NCI-H1930 (cell line): ENCODE results near the gene CFAP45.

ENCODE experiments used
- DNase-seq, 2 experiments: peaks; one replicate each; lab custom pipeline; 2025; lab: John Stamatoyannopoulos, UW

CFAP45 gene

DNA sequence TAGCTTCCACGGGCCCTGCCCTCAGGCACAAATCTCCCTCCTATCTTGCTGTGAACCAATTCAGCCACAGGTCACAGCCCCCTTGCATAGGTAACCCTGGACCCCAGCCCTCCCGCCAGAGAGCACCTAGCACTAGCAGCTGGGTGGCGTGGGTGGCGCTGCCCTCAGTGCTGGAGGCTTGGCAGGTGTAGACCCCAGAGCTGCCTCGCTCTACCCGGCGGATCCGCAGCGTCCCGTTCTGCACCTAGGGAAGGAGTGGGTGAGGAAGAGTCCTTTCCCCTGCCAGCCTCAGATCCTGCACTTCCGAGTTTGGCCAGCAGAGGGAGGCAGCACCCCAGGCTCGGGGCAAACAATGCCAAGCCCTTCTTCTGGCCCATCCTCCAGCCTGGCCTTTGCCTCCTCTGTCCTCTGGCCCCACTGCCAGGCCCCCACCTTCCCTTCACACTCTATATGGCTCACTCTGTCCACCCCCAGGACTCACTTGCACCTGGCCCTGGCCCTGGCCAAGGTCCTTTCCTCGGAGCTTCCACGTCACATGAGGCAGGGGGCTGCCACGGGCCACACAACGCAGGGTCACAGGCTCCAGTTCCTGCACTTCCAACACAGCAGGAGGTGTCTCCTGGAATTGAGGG, 36.4 kb upstream of the CFAP45 start:
- peak in 1 of 2 experiments; percentile 19 for DNase-seq

DNA sequence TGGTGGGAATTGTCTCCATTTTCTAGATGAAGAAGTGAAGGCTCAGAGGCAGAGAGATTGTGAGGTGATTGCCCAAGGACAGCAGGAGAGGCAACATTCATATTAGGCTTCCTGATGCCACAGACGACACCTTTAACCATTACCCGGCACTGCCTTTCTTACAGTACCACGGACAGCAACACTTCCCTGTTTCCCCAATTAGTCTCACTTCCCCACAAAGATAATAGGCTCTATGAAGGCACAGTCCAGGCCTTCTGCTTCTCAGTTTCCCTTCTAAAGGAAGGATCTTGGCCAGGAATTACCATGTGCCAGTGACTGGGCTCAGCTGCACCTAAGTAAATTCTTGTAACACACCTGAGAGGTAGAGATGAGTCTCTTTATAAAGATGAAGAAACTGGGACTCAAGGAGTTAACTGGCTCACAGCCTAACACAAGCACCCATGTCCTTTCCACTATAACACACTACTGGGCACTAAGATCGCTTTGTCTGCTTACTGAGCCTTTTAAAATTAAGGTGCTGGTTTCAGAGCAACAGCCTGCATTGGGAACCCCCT, 35.8 kb upstream of the CFAP45 start:
- no peak for DNase-seq

DNA sequence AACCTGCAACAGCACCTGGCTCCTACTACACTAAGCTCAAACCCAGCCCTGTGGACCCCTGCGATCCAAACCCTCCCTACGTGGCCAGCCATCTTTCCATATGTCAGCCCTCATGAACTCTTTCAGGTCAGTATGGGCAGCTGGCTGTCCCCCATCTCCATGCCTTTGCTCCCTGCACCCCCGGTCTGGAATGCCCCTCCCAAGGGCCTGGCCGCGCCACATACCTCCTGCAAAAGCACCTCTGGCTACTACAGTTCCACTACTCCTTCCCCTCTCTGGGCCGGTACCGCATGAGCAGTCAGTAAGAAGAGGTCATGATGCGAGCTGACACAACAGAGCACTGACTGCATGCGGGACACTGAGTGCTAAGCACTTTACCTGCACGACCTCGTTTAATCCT, 35.3 kb upstream of the CFAP45 start:
- DNase-seq: no peak

DNA sequence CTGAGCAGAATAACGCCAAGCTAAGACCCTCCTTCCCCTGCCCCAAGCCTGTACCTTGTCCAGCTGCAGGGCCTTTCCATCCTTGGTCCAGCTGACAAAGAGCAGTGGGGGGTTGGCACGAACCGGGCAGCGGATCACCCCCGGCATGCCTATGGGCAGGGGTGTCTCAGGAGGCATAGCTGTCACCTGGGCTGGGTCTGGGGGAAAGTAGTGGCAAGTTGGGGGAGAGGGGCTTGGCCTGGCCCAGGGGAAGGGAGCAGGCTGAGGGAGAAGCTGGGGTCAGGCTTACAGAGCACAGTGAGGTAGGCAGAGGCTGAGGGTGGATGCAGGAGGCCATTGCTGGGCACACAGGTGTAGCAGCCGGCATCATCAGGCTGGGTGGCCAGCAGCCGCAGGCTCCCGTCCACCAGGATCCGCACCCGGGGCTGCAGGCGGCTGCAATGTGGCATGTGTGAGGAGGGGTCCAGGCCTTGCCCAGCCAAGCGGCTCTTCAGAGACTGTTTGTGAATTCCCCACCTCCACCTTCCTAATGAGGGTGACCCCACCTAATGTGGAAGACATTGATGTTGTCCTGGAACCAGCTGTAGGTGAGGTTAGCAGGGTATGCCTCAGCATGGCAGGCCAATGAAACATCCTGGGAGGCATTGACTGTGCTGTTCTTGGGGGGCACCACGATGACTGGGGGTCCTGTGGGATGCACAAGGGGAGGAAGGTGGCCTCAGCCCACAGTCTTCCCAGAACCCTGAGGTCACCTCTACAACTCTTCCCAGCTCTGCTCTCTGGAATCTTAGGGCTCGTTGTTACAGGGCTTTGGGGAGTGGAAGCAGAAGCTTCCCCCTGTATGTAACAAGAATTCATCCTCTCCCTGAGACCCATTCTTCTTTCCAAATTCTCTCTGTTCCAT, 34.4 kb upstream of the CFAP45 start:
- no peak for DNase-seq

DNA sequence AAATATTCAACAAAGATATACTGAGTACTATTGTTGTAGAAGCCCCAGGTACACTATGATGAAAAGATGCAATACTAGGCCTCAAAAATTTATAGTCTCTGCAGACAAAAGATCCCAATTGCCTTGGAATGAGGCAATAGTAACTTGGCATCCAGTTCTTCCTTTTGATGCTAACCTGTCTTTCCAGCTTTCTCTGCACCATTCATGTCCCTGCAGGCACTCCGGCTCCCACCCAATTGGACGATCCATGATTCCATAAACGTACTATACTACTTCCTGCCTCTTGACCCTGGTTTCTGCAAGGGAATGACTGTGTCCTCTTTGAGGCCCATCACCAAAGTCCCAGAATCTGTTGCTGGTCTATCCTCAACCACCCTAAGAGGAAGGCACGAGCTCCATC, 33.4 kb upstream of the CFAP45 start:
- no peak for DNase-seq

DNA sequence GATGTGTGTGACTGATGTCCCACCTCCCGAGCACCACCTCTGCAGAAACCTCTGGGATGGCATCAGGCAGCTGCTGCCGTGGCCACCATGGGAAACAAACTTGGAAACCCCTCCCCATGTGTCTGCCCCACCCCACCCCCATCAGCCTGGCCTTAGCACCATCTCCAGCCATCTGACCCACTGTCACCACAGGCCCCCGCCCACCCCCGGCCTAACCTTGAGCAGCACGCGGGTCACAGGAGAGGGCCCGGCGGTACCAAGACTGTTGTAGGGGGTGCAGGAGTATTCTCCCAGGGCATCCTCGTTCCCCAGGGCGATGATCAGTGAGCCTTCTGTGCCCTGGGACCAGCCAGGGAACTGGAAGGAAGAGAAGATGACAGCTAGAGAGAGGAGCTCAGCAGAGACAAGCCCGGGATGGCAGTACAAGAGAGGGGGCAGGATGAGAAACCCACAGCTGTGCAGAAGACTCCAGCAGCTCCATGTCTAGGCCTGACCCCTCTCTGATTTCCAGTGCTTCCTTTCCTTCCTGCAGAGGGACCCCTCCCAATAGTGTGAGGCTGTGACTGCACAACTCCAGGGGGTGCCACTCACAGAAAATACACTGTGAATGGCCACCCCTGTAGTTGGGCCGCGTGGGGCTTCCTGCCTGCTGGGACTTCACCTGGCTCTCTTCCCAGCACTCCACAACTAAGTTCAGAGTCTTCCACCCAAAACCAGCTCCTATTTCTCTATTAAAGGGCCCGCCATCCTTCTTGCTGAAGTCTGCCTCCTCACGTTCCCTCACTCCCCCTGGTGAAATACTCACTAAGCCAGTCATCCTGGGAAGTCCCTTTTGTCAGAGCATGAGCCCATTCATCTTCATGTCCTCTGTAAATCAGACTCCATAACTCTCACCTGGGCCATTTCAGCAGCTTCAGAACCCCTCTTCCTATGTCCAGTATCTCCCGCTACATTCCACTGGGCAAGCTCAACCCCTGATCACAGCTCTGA, 32.6 kb upstream of the CFAP45 start:
- DNase-seq: no peak

DNA sequence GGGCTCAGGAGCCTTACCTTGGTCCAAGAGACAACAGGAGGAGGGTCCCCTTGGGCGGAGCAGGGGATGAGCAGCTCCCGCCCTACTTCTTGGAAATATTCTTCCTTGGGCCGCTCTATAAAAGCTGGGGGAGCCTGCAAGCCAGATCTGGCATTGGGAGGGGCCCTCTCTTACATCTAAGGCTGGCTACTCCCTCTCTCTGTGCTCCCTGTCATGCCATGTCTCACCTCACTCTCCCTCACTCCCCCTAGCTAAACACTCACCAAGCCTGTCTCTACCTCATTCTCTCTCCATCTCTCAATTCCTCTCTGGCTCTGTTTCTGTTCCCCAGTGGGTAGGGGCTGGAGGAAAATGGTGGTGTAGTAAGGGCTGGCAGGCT, 31.8 kb upstream of the CFAP45 start:
- no peak for DNase-seq

DNA sequence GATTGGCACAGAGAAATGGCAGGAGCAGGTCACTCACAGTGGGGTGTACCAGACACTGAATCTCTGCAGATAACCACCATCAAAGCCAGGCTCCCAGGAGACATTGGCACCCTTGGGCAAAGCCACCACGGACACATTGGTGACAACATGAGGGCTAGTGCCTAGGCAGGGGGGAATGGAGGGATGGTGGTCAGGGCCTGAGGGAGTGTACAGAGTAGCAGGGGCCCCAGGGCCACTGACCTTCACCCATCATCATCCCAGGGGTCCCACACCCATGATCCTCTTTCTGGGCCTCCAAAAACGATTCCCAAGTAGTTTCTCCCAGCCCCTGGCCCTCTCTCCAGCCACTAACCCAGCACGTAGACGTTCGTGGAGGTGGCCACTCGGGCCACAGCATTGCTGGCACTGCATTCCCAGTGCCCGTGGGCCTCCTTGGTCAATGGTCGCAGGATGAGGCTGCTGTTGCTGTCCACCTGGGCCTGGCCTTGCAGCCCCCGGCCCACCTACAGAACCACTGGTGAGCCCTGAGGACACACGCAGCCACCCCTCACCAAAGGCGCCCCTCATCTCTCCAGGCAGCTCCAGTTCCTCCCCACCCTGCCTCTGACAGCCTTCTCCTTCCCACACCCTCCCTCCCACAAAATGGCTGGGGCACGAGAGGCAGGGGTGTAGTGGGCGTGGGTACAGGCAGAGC, 31.3 kb upstream of the CFAP45 start:
- no peak for DNase-seq

DNA sequence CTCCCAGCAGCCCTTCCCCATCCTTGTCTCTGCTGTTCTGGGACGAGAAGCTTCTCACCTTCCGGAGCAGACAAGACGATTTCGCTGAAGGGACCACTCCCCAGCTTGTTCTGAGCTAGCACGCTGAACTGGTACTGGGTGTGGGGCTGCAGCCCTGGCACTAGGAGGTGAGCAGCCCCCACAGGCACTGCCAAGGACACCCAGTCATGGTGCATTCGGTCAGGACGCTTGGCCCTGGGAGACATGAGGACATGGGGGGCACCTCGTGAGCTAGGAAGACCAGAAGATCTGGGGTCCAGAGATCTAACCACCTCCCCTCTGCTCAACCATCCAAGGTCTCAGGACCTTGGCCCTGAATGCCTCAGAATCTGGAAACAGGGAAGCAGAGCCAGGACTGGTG, 30.7 kb upstream of the CFAP45 start:
- no peak for DNase-seq

DNA sequence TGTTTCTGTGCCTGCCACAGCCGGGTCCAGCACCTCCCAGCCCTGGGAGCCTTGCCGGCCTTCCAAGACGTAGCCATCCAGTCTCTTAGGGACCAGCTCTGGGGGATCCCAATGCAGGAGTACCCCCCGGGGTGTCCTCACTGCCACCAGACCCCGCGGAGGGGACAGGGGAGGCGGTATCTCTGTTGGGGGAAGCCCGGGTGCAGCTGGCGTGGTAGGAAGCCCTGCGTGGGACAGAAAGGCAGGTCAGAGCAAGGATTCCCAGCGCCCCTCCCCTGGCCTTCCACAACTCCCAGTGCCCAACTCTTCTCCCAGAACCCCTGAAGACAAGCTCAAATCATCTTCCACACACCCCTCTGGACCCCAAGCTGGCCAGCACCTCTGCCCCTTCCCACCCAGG, 30.3 kb upstream of the CFAP45 start:
- DNase-seq: no peak

DNA sequence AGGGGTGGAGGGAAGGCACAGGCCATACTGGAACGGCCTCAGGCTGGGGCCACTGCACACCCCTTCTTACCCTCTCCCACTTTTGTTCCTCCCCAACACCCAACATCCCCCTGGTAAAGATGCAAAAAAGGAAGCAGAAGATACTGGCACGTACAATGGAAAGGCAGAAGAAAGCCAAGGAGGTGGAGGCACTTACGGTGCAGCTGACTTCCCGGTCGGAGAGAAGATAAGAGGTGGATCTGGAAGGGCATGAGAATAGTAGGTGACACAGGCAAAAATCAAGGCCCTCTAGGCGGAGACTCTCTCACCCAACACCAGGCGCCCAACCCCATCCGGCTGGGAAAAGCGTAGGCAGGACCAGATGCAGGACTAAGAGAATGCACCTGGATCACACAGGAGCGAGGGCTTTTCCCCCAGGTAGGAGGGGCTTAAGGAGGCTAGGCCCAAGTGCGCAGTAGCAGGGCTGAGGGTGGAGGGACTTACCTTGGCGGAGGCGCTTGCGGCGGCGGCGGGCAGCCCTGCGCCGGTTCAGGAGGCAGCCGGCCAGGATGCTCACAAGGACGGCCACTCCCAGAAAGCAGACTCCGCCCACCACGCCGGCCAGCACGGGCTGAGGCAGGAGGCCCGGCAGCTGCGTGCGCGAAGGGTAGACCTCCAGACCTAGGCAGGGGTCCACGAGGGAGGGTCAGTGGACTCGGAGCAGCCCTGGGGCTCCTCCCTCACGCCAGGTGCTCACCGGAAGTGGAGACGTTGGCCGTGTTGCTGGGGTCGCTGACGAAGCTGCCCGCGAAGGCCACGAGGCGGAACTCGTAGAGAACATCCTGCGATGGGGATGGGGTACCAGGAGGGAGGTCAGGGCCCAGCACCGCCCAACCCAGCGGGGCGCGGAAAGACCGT, 29.4 kb upstream of the CFAP45 start:
- no peak for DNase-seq

DNA sequence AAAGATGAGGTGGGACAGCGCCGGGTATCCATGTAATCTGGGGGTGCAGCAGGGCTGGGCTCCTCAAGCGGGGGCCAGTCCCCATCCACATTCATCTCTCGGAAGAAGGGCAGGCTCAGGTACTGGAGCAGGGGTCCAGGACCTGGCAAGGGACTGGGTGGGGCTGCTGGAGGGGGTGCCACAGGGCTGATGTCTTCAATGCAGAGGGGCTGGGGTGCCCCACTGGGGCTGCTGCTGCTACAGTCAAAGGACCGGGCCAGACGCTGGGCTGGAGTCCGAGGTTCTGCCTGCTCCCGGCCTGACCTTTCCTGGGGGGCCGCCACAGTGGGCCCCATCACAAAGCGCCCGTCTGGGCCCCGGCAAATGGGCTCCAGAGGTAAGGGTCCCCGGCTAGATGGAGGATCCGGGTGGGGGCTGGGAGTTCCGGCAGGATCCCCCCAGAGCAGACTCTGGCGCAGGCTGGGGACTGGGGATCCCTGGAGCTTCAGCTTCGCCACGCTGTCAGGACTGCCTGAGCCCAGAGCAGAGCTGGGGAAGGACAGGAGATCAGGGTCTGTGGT, 28.6 kb upstream of the CFAP45 start:
- no peak for DNase-seq

DNA sequence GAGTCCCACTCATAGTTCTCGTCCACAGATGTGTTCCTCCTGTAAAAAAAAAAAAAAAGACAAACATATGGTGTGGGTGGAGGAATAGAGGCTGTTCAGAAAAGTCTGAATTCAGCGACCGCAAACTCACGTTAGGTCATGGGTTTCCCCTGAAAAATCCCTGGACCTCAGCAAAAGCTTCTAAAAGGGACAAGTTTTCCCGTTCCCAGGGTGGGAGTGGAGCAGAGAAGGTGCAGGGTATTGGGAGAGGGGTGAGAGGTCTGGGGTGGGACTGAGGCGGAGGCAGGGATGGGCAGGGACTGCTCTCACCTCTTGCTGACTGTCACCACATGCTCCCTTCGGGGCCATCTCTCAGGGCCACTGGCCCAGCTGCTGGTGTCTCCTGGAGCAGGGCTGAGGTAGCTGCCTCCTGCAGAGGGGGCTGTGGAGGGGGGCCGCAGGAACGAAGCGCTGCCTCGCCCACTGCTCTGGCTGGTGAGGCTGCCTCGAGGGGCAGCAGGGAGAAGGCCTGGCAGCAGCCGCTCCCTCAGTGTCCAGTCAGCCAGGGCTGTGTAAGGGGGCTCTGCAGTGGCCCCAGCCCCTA, 28.0 kb upstream of the CFAP45 start:
- DNase-seq: no peak

DNA sequence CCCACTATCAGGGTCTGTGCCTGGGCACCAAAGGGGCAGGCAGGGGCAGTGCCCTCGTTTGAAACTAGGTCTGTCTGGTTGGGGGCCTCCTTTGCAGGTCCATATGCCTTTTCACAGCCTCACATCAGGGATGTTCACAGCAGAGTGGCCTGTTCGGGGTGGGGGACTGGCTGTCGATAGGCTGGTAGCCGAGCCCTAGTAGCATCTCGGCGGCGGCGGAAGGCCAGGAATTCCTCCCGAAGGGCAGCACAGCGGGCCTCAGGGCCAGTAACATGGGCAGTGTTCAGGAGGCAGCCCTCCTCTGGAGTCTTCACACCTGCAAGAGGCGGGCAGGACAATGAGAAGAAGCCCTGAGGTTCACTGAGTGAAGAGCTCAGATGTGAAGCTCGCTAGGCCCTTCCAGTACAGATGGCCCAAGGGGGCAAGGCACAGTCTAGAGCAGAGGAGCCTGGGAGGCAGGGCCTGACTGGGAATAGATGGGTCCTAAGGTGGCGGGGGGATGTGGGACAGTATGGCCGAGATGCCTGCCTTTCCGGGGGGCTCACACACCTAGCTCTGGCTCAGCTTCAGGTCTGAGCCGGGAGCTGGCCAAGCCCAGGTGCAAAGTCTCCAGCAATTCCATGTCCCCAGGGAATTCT, 27.4 kb upstream of the CFAP45 start:
- DNase-seq: no peak

DNA sequence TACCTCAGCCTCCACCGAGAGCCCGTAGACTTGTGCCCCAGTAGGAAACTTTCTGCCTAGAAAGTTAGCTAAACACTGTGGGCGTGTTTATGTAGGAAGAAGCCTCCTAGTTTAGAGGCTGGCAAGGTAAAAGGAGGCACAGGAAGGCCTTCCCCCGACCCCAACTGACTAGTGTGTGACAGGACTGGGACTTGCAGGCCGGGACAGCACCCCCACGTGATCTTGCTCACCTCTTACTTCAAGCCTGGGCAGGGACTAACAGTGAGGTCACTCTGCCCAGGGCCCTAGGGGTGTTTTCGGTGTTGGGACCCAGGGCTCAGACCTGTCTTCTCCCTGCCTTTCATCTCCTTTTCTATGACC, 25.7 kb upstream of the CFAP45 start:
- DNase-seq: no peak

DNA sequence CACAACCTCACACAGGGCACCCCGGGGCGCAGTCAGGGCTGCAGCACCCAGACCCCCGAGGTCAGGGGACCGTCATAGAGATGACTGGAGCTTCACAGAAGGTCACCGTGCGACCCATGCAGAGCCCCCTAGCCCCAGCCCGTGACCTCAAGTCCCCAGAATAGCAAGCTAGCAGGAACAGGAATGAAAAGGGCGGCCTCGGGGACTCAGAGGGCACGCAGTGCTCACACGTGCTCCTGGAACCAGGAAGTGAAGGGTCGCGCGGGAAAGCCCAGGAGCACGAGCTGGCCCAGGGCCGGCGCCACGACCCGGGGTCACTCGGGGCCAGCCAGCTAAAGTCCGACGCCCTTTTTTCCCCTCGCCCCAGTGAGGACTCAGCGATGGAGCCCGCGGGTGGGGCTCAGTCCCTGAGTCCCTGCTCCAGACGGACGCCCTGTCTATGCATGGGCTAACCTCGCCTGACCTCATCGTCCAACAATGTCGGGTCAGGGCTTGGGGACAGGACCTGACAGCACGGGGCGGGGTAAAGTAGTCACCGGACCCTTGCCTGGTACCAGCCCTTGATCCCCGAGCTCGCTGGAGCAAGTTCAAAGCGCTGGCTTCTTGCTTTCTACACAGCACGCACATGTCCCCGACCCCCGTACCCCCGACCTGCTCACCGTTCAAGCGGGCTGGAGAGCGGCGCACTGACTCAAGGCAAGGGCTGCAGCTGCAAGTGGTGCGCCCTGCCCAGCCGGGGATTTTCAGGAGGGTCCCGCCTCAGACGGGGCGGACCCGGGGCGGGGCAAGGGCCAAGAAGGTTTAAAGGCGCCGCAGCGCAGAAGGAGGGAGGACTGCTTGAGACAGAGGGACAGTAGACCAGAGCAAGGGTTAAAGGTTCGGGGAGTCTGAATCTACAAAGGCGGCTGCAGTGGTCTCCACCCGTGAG, 25.1 kb upstream of the CFAP45 start, which contains the start of gene TAGLN2:
TSS of gene TAGLN2 (minus strand) at position 717 of the 928 bp plus-strand sequence. CDS start 4,998 bp downstream, outside the sequence.
- DNase-seq: no peak

DNA sequence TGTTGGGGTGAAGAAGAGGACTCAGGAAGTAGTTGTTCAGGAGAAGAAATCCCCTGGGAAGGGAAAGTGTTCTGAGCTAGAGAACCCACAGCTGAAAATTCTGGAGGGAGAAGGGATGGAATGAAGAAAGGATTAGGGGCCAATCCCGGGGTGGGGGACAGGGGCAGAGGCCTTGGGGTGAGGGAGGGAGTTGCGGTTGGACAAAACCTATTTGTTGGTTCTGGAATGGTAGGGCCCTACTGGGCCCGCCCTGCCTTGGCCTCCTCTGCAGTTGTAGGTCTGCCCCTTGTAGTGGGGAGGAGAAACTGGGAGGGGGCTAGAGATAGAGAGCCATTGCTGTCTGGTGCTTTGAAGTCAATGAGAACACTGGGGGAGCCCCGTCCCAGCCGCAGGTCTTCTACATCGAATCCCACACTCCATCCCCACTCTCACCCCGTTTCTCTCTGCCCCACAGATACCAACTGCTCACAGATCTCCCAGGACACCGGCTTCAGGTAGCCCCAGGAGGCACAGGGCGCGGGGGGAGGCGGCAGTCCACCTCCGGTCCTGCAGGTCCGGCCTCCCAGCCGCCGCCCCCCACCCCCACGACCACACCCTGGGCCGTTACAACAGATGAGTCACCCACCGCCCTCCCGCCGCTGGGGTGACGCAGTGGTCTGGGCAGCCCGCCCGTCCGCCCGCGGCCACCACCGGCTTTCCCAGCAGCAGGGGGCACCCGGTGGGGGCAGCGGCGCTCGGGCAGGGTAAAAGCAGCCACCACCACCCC, 24.2 kb upstream of the CFAP45 start:
- DNase-seq: no peak
